ENCODE measurements around the gene CCDC192. TPM values are rescaled to one million over a fixed set of nuclear protein-coding genes. Genes with fewer than 3 reads are reported as not detected.

CCDC192 gene
- total RNA-seq, 4 donors from 2014 or later: 0.33 to 1.7 (median 1.1) TPM

GRCh38 chr5:127684726-127685467 lies 18.3 kb upstream of the CCDC192 start:
- intact Hi-C loops (cut with DNase I): no loop called here
- no peak for DNase-seq (ENCODE audit: extremely low spot score)
- Histone ChIP-seq H3K27me3 (no peaks in the 10 kb centered on the region), H3K4me1 (peaks cover 10 to 35% (median 31%) of the 10 kb centered on the region in 4 donors), H3K36me3 (no peaks in the 10 kb centered on the region), H3K9me3 (no peaks in the 10 kb centered on the region), H3K27ac (replicated peaks in 1 of 4) (no peak overlapping the region), H3K4me3 (no peak overlapping the region)
- TF ChIP-seq CTCF (IDR thresholded peaks at IDR 0.05) (no peak), POLR2AphosphoS5 (IDR thresholded peaks at IDR 0.05) (no peak)
- 82% methylated on average over 6 of the region's 6 CpGs for WGBS

GRCh38 chr5:127685662-127686061 lies 17.5 kb upstream of the CCDC192 start:
- no peak for DNase-seq (ENCODE audit: extremely low spot score)
- TF ChIP-seq CTCF (IDR thresholded peaks at IDR 0.05) (no peak), POLR2AphosphoS5 (IDR thresholded peaks at IDR 0.05) (no peak), EP300 (IDR thresholded peaks at IDR 0.05) (no peak), POLR2A (IDR thresholded peaks at IDR 0.05; ENCODE audit: low read depth) (no peak)
- H3K36me3 ChIP-seq: no peaks in the 10 kb centered on the region
- WGBS: 75% methylated on average over 2 of the region's 2 CpGs
- H3K27ac ChIP-seq (replicated peaks in 1 of 4): peak overlapping the region in 3 of 4 donors; percentile 34 to 48 (median 42)
- intact Hi-C loops (cut with DNase I): no loop called here
- no peak overlapping the region for H3K4me3 ChIP-seq
- H3K27me3 ChIP-seq: no peaks in the 10 kb centered on the region
- peaks cover 10 to 35% (median 31%) of the 10 kb centered on the region in 4 donors for H3K4me1 ChIP-seq
- peaks cover 0 to under 1% (median 0%) of the 10 kb centered on the region in 4 donors for H3K9me3 ChIP-seq

GRCh38 chr5:127686424-127686823 lies 16.8 kb upstream of the CCDC192 start:
- DNase-seq (ENCODE audit: extremely low spot score): no peak
- Histone ChIP-seq H3K27me3 (no peaks in the 10 kb centered on the region), H3K27ac (replicated peaks in 1 of 4) (peak overlapping the region; percentile 3 to 48 (median 14)), H3K9me3 (peaks cover 0 to 3% (median 0%) of the 10 kb centered on the region in 4 donors), H3K4me3 (no peak overlapping the region), H3K4me1 (peaks cover 10 to 35% (median 31%) of the 10 kb centered on the region in 4 donors), H3K36me3 (no peaks in the 10 kb centered on the region)
- intact Hi-C loops (cut with DNase I): no loop called here
- TF ChIP-seq POLR2AphosphoS5 (IDR thresholded peaks at IDR 0.05): no peak
- no peak for TF ChIP-seq CTCF (IDR thresholded peaks at IDR 0.05)
- TF ChIP-seq EP300 (IDR thresholded peaks at IDR 0.05): no peak
- TF ChIP-seq POLR2A (IDR thresholded peaks at IDR 0.05; ENCODE audit: low read depth): no peak

GRCh38 chr5:127694518-127695171 lies 8.5 kb upstream of the CCDC192 start:
- 70% methylated on average over 1 of the region's 1 CpG for WGBS
- no peak for TF ChIP-seq CTCF (IDR thresholded peaks at IDR 0.05)
- TF ChIP-seq EP300 (IDR thresholded peaks at IDR 0.05): no peak
- no peak for TF ChIP-seq POLR2AphosphoS5 (IDR thresholded peaks at IDR 0.05)
- TF ChIP-seq POLR2A (IDR thresholded peaks at IDR 0.05; ENCODE audit: low read depth): no peak
- intact Hi-C loops (cut with DNase I): no loop called here

More at GRCh38 chr5:127694518-127695171, 8.5 kb upstream of the CCDC192 start:
- no peak overlapping the region for H3K27ac ChIP-seq (replicated peaks in 1 of 4)
- no peaks in the 10 kb centered on the region for H3K36me3 ChIP-seq
- H3K4me1 ChIP-seq: peaks cover 0 to 12% (median 7%) of the 10 kb centered on the region in 4 donors
- no peaks in the 10 kb centered on the region for H3K27me3 ChIP-seq
- no peak overlapping the region for H3K4me3 ChIP-seq
- DNase-seq (ENCODE audit: extremely low spot score): no peak
- peaks cover 0 to 3% (median 0%) of the 10 kb centered on the region in 4 donors for H3K9me3 ChIP-seq

Data from esophagus muscularis mucosa (tissue), 4 donors.